ENCODE measurements around the gene ZNF346.

DNA sequence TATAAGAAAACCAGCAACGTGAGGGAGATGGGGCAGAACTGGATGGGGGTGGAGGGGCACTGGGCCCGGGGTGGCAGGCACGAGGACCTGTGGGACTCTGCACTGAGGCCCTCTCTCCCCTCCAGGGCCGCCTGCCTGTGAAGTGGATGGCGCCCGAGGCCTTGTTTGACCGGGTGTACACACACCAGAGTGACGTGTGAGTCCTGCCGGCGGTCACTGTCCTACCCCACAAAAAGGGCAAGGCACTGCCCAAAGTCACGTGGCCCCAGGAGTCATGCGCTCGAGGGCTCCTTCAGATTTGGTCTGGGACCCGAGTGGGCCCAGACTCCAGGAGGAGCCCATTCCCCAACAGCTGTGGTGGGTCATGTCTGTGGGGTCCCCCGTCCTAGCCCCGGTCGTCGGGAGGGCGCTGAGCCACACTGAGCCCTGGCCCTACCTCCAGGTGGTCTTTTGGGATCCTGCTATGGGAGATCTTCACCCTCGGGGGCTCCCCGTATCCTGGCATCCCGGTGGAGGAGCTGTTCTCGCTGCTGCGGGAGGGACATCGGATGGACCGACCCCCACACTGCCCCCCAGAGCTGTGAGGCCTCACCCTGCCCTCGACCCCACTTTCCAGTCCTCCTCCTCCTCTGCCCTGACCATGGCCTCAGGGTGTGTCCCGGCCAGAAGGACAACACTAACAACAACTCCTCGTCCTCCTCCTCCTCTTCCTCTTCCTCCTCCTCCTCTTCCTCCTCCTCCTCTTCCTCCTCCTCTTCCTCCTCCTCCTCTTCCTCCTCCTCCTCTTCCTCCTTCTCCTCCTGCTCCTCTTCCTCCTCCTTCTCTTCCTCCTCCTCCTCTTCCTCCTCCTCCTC, 73.9 kb downstream of the ZNF346 start:
- no peak for TF ChIP-seq POLR2A (IDR thresholded peaks at IDR 0.05)
- TF ChIP-seq, protein P1, sequence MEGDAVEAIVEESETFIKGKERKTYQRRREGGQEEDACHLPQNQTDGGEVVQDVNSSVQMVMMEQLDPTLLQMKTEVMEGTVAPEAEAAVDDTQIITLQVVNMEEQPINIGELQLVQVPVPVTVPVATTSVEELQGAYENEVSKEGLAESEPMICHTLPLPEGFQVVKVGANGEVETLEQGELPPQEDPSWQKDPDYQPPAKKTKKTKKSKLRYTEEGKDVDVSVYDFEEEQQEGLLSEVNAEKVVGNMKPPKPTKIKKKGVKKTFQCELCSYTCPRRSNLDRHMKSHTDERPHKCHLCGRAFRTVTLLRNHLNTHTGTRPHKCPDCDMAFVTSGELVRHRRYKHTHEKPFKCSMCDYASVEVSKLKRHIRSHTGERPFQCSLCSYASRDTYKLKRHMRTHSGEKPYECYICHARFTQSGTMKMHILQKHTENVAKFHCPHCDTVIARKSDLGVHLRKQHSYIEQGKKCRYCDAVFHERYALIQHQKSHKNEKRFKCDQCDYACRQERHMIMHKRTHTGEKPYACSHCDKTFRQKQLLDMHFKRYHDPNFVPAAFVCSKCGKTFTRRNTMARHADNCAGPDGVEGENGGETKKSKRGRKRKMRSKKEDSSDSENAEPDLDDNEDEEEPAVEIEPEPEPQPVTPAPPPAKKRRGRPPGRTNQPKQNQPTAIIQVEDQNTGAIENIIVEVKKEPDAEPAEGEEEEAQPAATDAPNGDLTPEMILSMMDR (IDR thresholded peaks at IDR 0.05), result no peak
- TF ChIP-seq EP300 (IDR thresholded peaks at IDR 0.05), result no peak

Measured in upper lobe of left lung (tissue), 4 donors.